ENCODE measurements around the gene PARP16. TPM values are rescaled to one million over a fixed set of nuclear protein-coding genes. Genes with fewer than 3 reads are reported as not detected.
A peak's percentile ranks its signal among the peaks of the same experiment; 100 is the strongest.
"Not testable (repeated sequence)": the region's sequence is repeated elsewhere in the genome, so short reads cannot be mapped to it uniquely, and the experiment has no call there.

PARP16 gene
- total RNA-seq, 2 experiments from 2014 or later = 11.7 to 19.7 TPM

DNA sequence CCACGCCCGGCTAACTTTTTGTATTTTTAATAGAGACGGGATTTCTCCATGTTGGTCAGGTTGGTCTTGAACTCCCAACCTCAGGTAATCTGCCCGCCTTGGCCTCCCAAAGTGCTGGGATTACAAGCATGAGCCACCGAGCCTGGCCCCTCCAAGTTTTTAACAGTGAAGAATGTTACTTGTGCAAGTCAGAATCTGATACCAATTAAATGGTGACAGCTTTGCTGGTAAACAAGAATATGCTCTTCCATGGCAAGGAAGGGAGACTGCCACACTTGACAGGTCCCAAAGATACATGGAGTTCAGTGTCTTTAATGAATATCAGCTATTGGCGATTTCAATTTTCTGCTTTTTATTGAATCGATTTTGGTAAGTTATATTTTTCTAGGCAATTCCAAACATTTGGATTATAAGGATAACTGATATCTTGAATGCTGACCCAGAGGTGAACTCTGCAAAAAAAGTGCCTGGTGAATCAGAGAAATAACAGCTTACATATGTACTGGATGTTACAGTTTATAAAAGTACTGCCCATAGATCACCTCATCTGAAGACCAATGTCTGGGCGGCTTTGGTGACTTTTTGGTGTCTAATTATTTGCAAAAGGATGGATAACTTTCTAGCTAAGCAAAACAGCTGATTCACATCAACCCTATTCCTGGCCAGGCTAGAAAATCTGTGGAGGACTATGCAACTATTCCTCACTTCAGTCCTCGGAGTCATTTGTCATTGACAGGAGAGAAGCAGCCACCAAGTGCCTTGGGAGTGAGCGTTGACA lies 1.2 kb downstream of the PARP16 start:
- Mint-ChIP-seq H3K4me1 (peaks cover 25% of the 10 kb centered on the region), H3K27me3 (no peaks in the 10 kb centered on the region), H3K9me3 (ENCODE audit: low read depth) (no peaks in the 10 kb centered on the region), H3K36me3 (peaks cover 2% of the 10 kb centered on the region), H3K4me3 (peak overlapping the region; percentile 81), H3K27ac (peak overlapping the region; percentile 86)
- DNase-seq (no peak), ATAC-seq (no peak)
- CTCF ChIA-PET = interaction anchor here (0.6 to 4.6 kb wide), 10 partner anchors 10 to 393 kb away, joined by 3 to 25 read pairs (median 8); partner anchors contain the start of genes CILP, CLPX, RNU5A-1 and RNU5B-1

DNA sequence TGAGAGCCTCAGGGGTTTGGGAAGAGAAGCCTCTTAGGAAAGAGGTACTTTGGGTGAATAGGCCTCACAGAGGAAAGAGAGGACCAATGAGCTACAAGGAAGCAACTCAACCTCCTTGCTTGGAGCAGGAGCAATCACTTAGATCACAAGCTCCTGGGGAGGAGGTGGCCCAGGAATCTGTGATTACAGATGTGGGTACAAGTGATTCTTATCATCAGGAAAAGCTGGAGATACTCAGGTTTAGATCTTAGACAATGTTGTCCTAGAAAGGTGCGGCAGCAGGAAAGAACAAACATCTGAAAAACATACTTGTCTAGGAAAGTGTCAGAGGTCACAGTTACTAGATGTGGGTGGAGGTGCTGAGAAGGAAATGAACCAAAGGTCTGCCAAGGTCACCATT lies 8.2 kb downstream of the PARP16 start:
- Mint-ChIP-seq H3K4me1 (peaks cover 13% of the 10 kb centered on the region), H3K36me3 (peaks cover 3% of the 10 kb centered on the region), H3K27me3 (no peaks in the 10 kb centered on the region), H3K9me3 (ENCODE audit: low read depth) (no peaks in the 10 kb centered on the region), H3K4me3 (no peak overlapping the region), H3K27ac (no peak overlapping the region)
- CTCF ChIA-PET = interaction anchor here (0.6 to 1.5 kb wide), 2 partner anchors 28 to 107 kb away, joined by 3 to 5 read pairs; no protein-coding TSS in a partner anchor
- no peak for DNase-seq
- ATAC-seq = no peak

DNA sequence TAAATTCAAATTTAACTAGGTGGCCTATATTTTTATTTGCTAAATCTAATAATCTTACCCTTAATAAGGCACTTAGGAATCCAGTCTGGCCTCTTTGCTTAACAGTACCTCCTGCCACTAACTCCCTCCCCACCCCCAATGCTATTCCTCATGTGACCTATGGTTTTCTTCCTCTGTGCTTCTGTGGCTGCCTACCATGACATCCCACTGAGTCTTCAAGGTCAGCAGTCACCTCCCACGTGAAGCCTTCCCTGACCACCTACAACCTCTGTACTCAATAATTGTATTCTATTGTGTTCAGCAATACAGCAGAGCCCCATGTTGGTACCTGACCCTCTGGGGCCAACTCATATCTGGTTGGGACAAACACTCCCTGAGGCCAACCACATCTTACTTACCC lies 9.7 kb downstream of the PARP16 start:
- no peak for DNase-seq
- no peak overlapping the region for H3K4me3 Mint-ChIP-seq
- ATAC-seq = no peak
- no peaks in the 10 kb centered on the region for H3K9me3 Mint-ChIP-seq (ENCODE audit: low read depth)
- no peak overlapping the region for H3K27ac Mint-ChIP-seq
- peaks cover 3% of the 10 kb centered on the region for H3K36me3 Mint-ChIP-seq
- H3K27me3 Mint-ChIP-seq = no peaks in the 10 kb centered on the region
- peaks cover 12% of the 10 kb centered on the region for H3K4me1 Mint-ChIP-seq
- CTCF ChIA-PET = no interaction called here

DNA sequence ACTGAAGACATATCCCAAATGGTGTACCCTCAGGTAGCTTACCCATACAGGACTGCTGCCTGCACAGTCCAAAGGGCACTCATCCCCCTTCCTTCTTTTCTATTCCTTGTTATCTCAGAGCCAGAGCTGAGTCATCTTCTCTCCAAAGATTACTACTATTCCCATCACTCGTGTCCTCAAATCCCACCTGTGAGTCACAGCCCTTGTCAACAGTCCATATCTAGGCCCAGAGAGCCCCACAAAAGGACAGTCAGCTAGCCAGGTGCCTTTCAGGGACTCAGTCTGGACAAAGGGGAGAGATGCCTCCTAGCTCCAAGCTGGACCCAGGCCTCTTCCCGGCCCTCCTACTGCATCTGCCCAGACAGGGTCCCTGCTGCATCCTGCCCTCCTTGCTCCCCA lies 11.0 kb downstream of the PARP16 start:
- CTCF ChIA-PET = interaction anchor here (1.0 kb wide), 1 partner anchor 11 kb away, joined by 4 read pairs; the partner anchor contains the start of gene PARP16
- Mint-ChIP-seq H3K27ac (no peak overlapping the region), H3K4me1 (peaks cover 12% of the 10 kb centered on the region), H3K9me3 (ENCODE audit: low read depth) (no peaks in the 10 kb centered on the region), H3K4me3 (no peak overlapping the region), H3K27me3 (no peaks in the 10 kb centered on the region), H3K36me3 (peaks cover 3% of the 10 kb centered on the region)
- ATAC-seq (no peak), DNase-seq (no peak)

DNA sequence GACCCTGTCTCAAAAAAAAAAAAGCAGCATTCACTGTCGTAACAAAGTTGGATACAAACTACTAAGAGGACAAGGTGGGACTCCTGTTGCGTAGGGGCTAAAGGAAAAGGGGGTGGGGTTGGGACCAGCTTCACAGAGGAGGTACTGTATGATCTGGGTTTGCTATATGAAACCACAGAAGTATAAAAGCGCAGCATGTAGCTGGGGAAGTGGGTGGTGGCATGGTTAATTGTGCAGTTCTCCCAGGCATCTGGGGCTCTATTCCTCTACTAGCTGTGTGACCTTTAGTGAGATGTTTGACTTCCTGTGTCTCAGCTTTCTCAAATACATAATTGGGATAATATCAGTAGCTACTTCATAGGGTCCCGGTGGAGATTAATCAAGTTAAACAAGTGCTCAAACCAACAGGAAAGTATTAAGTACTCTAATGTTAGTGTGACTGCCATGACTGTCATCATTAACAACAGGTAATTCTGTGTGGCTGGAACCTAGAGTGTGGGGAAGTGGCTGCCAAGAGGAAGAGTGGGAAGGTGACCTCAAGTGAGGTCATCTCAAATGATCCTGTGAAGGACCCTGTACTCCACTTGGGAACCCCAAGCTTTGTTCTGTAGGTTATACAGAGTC lies 11.5 kb downstream of the PARP16 start:
- DNase-seq = no peak
- Mint-ChIP-seq H3K9me3 (ENCODE audit: low read depth) (no peaks in the 10 kb centered on the region), H3K36me3 (peaks cover 3% of the 10 kb centered on the region), H3K27me3 (no peaks in the 10 kb centered on the region), H3K4me3 (no peak overlapping the region), H3K4me1 (peaks cover 12% of the 10 kb centered on the region), H3K27ac (no peak overlapping the region)
- no peak for ATAC-seq
- CTCF ChIA-PET = interaction anchor here (1.0 kb wide), 1 partner anchor 12 kb away, joined by 4 read pairs; the partner anchor contains the start of gene PARP16

DNA sequence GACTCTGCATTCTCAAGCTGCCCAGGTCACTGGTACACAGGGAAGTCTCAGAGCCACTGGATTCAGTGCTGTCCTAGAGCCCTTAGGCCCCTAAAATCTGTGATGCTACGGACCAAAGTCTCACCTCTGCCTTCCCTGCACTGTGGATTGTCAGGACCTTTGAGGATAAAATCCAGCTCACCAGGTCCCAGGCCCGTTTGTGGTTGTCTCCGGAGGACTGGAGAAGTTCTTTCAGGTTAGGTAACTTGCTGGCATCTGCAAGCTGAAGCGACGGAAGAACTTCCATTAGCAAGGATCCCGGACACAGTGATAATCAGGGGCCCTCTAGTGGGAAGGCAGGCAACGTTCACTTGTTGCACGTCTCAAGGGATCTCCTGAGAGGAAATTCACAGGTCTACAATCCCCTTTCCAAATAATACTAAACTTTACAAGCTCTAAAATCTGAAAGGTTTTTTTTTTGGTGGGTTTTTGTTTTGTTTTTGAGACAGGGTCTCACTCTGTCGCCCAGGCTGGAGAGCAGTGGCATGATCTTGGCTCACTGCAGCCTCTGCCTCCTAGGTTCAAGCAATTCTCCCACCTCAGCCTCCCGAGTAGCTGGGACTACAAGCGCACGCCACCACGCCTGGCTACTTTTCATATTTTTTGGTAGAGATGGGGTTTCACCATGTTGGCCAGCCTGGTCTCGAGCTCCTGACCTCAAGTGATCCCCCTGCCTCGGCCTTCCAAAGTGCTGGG lies 15.7 kb downstream of the PARP16 start:
- not testable (repeated sequence) for H3K36me3 Mint-ChIP-seq; DNase-seq; H3K9me3 Mint-ChIP-seq (ENCODE audit: low read depth); H3K4me3 Mint-ChIP-seq; H3K27ac Mint-ChIP-seq; ATAC-seq; H3K27me3 Mint-ChIP-seq; H3K4me1 Mint-ChIP-seq
- CTCF ChIA-PET = interaction anchor here (0.8 to 3.7 kb wide), 4 partner anchors 13 to 237 kb away, joined by 3 to 13 read pairs (median 3); partner anchors contain the start of gene PARP16

DNA sequence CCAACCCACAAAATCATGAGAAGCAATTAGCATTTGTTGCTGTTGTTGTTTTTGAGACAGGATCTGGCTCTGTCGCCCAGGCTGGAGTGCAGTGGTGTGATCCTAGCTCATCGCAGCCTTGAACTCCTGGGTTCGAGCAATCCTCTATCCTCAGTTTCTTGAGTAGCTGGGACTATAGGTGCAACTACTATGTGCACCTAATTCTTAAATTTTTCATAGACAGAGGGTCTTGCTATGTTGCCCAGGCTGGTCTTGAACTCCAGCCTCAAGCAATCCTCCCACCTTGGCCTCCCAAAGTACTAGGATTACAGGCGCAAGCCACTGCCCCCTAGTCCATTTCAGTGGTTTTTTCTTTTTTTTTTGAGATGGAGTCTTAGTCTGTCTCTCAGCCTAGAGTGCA lies 18.3 kb downstream of the PARP16 start:
- Mint-ChIP-seq H3K4me1 (no peaks in the 10 kb centered on the region), H3K27me3 (no peaks in the 10 kb centered on the region), H3K36me3 (no peaks in the 10 kb centered on the region), H3K4me3 (no peak overlapping the region), H3K27ac (no peak overlapping the region), H3K9me3 (ENCODE audit: low read depth) (no peaks in the 10 kb centered on the region)
- ATAC-seq = no peak
- DNase-seq = no peak
- CTCF ChIA-PET = no interaction called here

DNA sequence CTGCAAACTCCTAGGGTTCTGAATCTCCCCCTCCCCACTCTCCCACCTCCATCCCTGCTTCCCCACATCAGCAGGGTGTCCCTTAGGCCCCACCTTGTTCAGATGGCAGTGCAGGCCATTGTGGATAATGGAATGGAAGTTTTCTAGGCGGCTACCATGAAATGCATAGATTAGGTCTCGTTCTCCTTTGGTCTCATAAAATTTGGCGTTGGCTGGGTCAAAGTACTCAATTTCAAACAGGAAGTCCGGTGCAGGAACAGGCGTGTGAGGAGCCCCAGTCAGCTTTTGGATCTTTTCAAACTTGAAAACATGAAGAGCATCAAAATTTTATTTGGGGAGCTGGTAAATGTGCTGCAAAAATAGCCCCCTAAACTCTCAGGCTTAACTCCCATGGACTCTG lies 20.2 kb downstream of the PARP16 start:
- no peaks in the 10 kb centered on the region for H3K36me3 Mint-ChIP-seq
- CTCF ChIA-PET = interaction anchor here (1.5 kb wide), 1 partner anchor 52 kb away, joined by 4 read pairs; no protein-coding TSS in a partner anchor
- no peak overlapping the region for H3K27ac Mint-ChIP-seq
- no peaks in the 10 kb centered on the region for H3K27me3 Mint-ChIP-seq
- no peaks in the 10 kb centered on the region for H3K9me3 Mint-ChIP-seq (ENCODE audit: low read depth)
- no peak overlapping the region for H3K4me3 Mint-ChIP-seq
- H3K4me1 Mint-ChIP-seq = no peaks in the 10 kb centered on the region
- no peak for DNase-seq
- ATAC-seq = no peak

DNA sequence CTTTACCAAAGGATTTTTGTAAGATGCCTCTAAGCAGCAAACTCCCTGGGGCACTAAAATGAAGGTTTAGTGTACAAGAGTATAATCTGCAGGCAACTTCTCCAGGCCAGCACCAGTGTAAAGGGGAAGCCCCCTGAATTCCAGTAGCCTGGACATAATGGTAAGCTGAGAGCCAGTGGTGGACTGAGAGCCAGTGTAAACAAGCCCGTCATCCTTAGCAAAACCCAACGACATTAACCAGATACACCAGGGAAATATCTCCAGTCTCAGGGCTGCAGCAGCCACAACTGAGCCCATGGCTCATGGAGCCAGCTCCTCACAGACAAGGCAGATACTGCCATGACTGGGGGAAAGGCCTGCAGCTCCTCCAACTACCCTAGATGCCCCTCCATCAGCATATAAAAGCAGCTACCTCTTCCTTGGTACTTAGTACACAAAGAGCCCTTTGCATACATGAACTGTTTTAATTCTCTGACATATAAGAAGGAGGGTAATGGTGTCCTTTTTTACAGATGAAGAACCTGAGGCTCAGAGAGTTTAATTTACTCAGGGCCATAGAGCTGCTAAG lies 21.7 kb downstream of the PARP16 start:
- no peaks in the 10 kb centered on the region for H3K4me1 Mint-ChIP-seq
- no peak overlapping the region for H3K27ac Mint-ChIP-seq
- no peaks in the 10 kb centered on the region for H3K9me3 Mint-ChIP-seq (ENCODE audit: low read depth)
- CTCF ChIA-PET = interaction anchor here (0.8 to 1.5 kb wide), 2 partner anchors 33 to 54 kb away, joined by 3 to 4 read pairs; no protein-coding TSS in a partner anchor
- H3K4me3 Mint-ChIP-seq = no peak overlapping the region
- ATAC-seq (no peak), DNase-seq (no peak)
- no peaks in the 10 kb centered on the region for H3K27me3 Mint-ChIP-seq
- H3K36me3 Mint-ChIP-seq = peaks cover 3% of the 10 kb centered on the region

DNA sequence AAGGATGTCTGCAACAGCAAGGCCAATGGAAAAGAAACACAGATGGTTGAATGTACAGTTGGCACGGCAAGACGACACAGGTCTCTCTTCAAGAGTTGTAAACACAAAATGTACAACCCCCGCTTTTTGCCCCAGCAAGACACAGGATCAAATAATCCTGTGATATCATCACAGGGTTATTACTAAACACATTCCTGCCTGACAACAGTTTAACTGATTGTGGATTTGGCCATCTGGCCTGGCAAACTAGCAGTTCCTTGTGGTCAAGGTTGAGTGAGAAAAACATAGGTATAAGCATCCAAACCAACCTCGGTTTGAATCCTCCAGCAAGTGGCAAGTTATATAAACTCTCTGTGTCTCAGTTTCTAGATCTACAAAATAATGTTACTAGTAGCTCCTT lies 23.4 kb downstream of the PARP16 start:
- Mint-ChIP-seq H3K4me3 (no peak overlapping the region), H3K4me1 (no peaks in the 10 kb centered on the region), H3K27me3 (no peaks in the 10 kb centered on the region), H3K27ac (no peak overlapping the region), H3K9me3 (ENCODE audit: low read depth) (no peaks in the 10 kb centered on the region), H3K36me3 (peaks cover 6% of the 10 kb centered on the region)
- DNase-seq (no peak), ATAC-seq (no peak)
- CTCF ChIA-PET = no interaction called here

DNA sequence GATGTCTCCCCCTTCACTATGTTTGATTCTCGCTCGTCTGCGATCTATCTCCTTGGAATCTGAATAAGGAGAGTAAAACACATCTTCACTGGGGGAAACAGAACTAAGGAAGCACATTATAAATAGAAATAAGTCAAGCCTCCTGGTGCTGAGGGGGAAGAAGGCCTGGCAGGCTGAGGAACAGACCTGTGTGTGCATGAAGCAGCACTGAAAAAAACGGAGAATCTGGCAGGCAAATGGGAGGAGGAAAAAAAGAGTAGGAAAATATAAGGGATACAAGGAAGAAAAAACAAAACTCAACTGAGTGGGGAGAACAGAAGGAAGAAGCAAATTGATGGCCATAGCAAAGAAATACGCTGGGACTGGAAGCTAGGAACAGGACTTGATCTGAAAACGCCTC lies 25.7 kb downstream of the PARP16 start:
- H3K27ac Mint-ChIP-seq = no peak overlapping the region
- ATAC-seq = no peak
- CTCF ChIA-PET = no interaction called here
- no peak overlapping the region for H3K4me3 Mint-ChIP-seq
- no peaks in the 10 kb centered on the region for H3K9me3 Mint-ChIP-seq (ENCODE audit: low read depth)
- no peak for DNase-seq
- peaks cover 6% of the 10 kb centered on the region for H3K36me3 Mint-ChIP-seq
- no peaks in the 10 kb centered on the region for H3K4me1 Mint-ChIP-seq
- no peaks in the 10 kb centered on the region for H3K27me3 Mint-ChIP-seq

DNA sequence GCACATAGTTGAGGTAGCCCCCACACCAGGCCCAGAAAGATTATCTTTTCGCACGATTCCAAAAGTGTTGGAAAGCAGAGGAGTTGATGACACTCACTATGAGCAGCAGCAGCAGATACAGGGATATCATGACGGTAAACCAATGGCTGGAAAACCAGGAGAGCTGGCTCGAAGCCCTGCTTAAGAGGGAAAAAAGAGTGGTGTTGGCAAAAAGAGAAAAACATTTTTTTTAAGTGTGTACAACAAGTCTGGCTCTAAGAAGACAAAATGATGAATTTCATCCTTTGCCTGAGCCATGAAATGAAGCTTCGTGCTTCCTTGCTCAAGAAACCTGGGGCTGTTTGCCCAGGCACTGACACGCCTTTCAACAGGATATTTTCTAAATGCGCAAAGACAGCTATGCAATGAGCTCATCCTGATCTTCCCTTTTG lies 27.3 kb downstream of the PARP16 start:
- Mint-ChIP-seq H3K36me3 (peaks cover 6% of the 10 kb centered on the region), H3K4me3 (no peak overlapping the region), H3K27me3 (no peaks in the 10 kb centered on the region), H3K4me1 (no peaks in the 10 kb centered on the region), H3K27ac (no peak overlapping the region), H3K9me3 (ENCODE audit: low read depth) (no peaks in the 10 kb centered on the region)
- ATAC-seq = no peak
- CTCF ChIA-PET = interaction anchor here (1.3 kb wide), 1 partner anchor 146 kb away, joined by 4 read pairs; no protein-coding TSS in a partner anchor
- no peak for DNase-seq
